HepG2 (cell line): ENCODE measurements around the gene PTPRE. TPM values are rescaled to one million over a fixed set of nuclear protein-coding genes. Genes with fewer than 3 reads are reported as not detected.

ENCODE experiments used
- ATAC-seq: fragments of 200-7000 bp; cut with Tn5 transposase; 3 replicates; pipeline ENCODE4 v1.9.1; 2020; ENCODE audit warnings: mild to moderate bottlenecking, moderate library complexity
- BruUV-seq: library from RNA; stranded (reverse); fragments of 400-500 nt; replicated peaks from 2 replicates; lab custom pipeline; 2021; lab: Mats Ljungman, UMichigan
- CTCF ChIA-PET: fragments of 300-600 bp; formaldehyde crosslinking; extraction: SDS; loops from one replicate; lab custom pipeline; 2021; ENCODE audit warnings: low total read pairs, inconsistent platforms, low intra/inter-chr PET ratio; lab: Yijun Ruan, JAX
- POLR2A ChIA-PET: fragments of 350-600 bp; sonication (Branson Sonifier 250); formaldehyde crosslinking; loops from one replicate; lab custom pipeline; 2020; ENCODE audit warnings: antibody characterized with exemption, inconsistent platforms; lab: Yijun Ruan, JAX
- DNase-seq: peaks from one replicate; pipeline ENCODE4 v3.0.0-alpha.2; 2015; ENCODE audit warnings: low spot score
- FAIRE-seq: peaks from 3 replicates; lab custom pipeline; 2011; peaks lifted over from hg19 to GRCh38; lab: Jason Lieb, UNC
- H2AFZ ChIP-seq: one replicate; pipeline ENCODE4 v1.6.1; 2011; ENCODE audit warnings: low read length, inconsistent platforms
- H3K27ac ChIP-seq: fragments of 300-600 bp; 3 replicates; pipeline ENCODE4 v1.8.0; 2011; ENCODE audit warnings: mixed run types, mild to moderate bottlenecking, mixed read lengths, low read length, inconsistent platforms; ENCODE audit not compliant: insufficient read depth; ENCODE audit errors: extremely low read length
- H3K27me3 ChIP-seq, 2 experiments: fragments of 200-600 bp in 1 of 2; 2 replicates in 1 of 2; 3 replicates in 1 of 2; pipeline versions ENCODE4 v1.6.0 to v1.8.0; 2011; ENCODE audit warnings: low read length in 2 of 2, mild to moderate bottlenecking in 2 of 2, moderate library complexity in 2 of 2, inconsistent platforms in 1 of 2; ENCODE audit not compliant: insufficient read depth in 2 of 2, control insufficient read depth in 1 of 2
- H3K36me3 ChIP-seq, 2 experiments: fragments of 200-600 bp in 1 of 2; replicated peaks in 1 of 2; 2 replicates in 1 of 2; 3 replicates in 1 of 2; pipeline versions ENCODE4 v1.5.1 to v1.8.0; 2011; ENCODE audit warnings: low read length in 2 of 2, inconsistent platforms in 1 of 2; ENCODE audit not compliant: insufficient read depth in 2 of 2, control insufficient read depth in 1 of 2
- H3K4me1 ChIP-seq: 2 replicates; pipeline ENCODE4 v1.5.1; 2012; ENCODE audit warnings: low read length, inconsistent platforms; ENCODE audit not compliant: insufficient read depth
- H3K4me2 ChIP-seq: 2 replicates; pipeline ENCODE4 v1.6.0; 2011; ENCODE audit warnings: low read depth, low read length, inconsistent platforms
- H3K4me3 ChIP-seq, 3 experiments: fragments of 200-600 bp in 1 of 3; sonication (generic), shearing (Covaris generic) in 1 of 3; replicated peaks in 1 of 3; 2 replicates each; pipeline ENCODE4 v1.5.1; 2011 to 2016; ENCODE audit warnings: low read length in 3 of 3, inconsistent platforms in 2 of 3, low read depth in 2 of 3, mild to moderate bottlenecking in 2 of 3, control low read depth in 1 of 3, mixed read lengths in 1 of 3; ENCODE audit not compliant: insufficient read depth in 1 of 3
- H3K79me2 ChIP-seq: one replicate; pipeline ENCODE4 v1.6.1; 2011; ENCODE audit warnings: low read length, inconsistent platforms; ENCODE audit not compliant: insufficient read depth
- H3K9ac ChIP-seq: 2 replicates; pipeline ENCODE4 v1.6.0; 2011; ENCODE audit warnings: mild to moderate bottlenecking, low read depth, low read length, inconsistent platforms; ENCODE audit not compliant: insufficient read depth
- H3K9me3 ChIP-seq: 2 replicates; pipeline ENCODE4 v1.5.1; 2012; ENCODE audit warnings: mild to moderate bottlenecking, low read length
- H4K20me1 ChIP-seq: 2 replicates; pipeline ENCODE4 v1.6.0; 2011; ENCODE audit warnings: inconsistent platforms, mild to moderate bottlenecking, low read length, moderate library complexity; ENCODE audit not compliant: insufficient read depth
- AFF4 ChIP-seq: sonication (generic); formaldehyde crosslinking; IDR thresholded peaks from 2 replicates; pipeline ENCODE4 v1.4.0; 2020; ENCODE audit warnings: missing genetic modification reagents
- CENPBD1 ChIP-seq: sonication (generic); formaldehyde crosslinking; IDR thresholded peaks from 2 replicates; pipeline ENCODE4 v1.8.0; 2022; ENCODE audit warnings: missing genetic modification reagents, low read depth, mild to moderate bottlenecking, borderline replicate concordance
- ETV5 ChIP-seq: IDR thresholded peaks from 2 replicates; pipeline ENCODE4 v1.6.1; 2018; ENCODE audit warnings: missing biosample characterization, missing genetic modification reagents, inconsistent platforms, borderline replicate concordance
- EZH2 ChIP-seq: conservative IDR thresholded peaks from 2 replicates; pipeline ENCODE4 v1.6.1; 2012; ENCODE audit warnings: mild to moderate bottlenecking, low read depth, low read length, moderate library complexity
- STAG1 ChIP-seq: sonication (generic); formaldehyde crosslinking; IDR thresholded peaks from 2 replicates; pipeline ENCODE4 v1.4.0; 2020; ENCODE audit warnings: missing genetic modification reagents
- ZMYM4 ChIP-seq: sonication (generic); formaldehyde crosslinking; IDR thresholded peaks from 2 replicates; pipeline ENCODE4 v1.8.1; 2023; ENCODE audit warnings: mild to moderate bottlenecking, missing genetic modification reagents
- WGBS: methylation state at CpG from one replicate; pipeline ENCODE4 v1.1.6; 2017; ENCODE audit warnings: low lambda C conversion rate; 5-methylcytosine and 5-hydroxymethylcytosine counted together
- in situ Hi-C: cut with HindIII; loops from 2 replicates; pipeline ENCODE4 v1.10.0; 2017; ENCODE audit warnings: low pct_unique_long_range_greater_than_20kb; ENCODE audit not compliant: extremely low pct_ligation_motif_present
- intact Hi-C: fragments of 100-400 bp; cut with micrococcal nuclease; formaldehyde crosslinking; loops from one replicate; pipeline ENCODE4 v1.10.0; 2022; ENCODE audit not compliant: unreplicated experiment
- polyA plus RNA-seq, 8 experiments: library from polyadenylated mRNA; depleted of rRNA in 3 of 8; stranded (reverse) in 7 of 8; unstranded in 1 of 8; fragments of >200 nt; fragmentation: Illumina TruSeq in 4 of 8; extraction: Trizol in 4 of 8; gene quantifications; 2 replicates each; pipeline versions ENCODE4 v1.2.1 to v1.2.3, GENCODE V29; 2011 to 2016; ENCODE audit warnings: low read depth in 4 of 8, missing spikeins in 1 of 8, mixed read lengths in 1 of 8; ENCODE audit not compliant: insufficient read depth in 1 of 8
- total RNA-seq, 5 experiments: library from RNA; depleted of rRNA; stranded (reverse); fragments of >200 nt; fragmentation: Illumina TruSeq; extraction: Trizol; gene quantifications; 2 replicates each; pipeline ENCODE4 v1.2.3, GENCODE V29; 2016; ENCODE audit warnings: low read depth in 1 of 5
- TF ChIP-seq, protein P1 (sequence below): sonication (generic); formaldehyde crosslinking; IDR thresholded peaks from 2 replicates; pipeline ENCODE4 v1.4.0; 2020; ENCODE audit warnings: missing genetic modification reagents

PTPRE gene
- total and polyA plus RNA-seq, 2 of the 13 experiments (the other 11 are each of a cell fraction or from before 2014, with no cell fraction given): 0.01 to 0.02 TPM

DNA sequence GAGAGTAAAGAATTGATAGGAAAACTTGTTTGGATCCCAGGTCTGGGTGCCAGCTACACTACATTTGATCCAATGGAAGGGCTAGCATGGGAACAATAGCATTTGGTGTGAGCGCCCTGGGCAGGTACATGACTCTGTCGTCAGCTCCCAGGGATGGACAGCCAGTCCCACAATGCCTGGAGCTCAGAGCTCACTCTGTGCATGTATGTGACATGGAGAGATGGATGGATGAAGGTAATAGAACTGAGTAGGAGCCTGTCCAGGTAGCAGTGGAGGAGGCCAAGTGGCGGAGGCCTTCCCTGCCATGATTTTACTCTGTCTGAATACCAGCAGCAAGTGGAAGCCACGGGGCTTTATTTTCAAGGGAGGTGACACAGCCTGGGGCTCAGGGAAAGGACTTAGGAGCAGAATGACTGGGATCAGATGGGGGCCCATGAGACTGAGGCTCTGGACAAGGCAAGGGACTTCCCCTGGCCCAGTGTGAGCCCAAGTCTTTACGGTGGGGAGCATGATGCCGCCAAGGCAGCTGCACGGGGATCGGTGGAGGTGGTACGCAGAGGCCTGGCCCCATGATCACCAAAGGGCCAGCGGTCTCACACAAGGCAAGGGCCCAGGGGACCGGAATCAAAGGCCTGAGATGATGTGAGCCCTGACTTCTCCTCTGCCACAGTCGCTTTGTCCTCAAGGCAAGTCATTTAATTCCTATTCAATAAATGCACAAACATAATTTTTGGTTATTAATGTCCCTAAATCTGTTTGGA, 5.9 kb downstream of the PTPRE start:
- TF ChIP-seq STAG1 (CRISPR knock-in tag) (no peak), ZMYM4 (no peak), EZH2 (no peak), ETV5 (no peak), AFF4 (no peak), CENPBD1 (CRISPR knock-in tag) (no peak)
- TF ChIP-seq, protein P1, sequence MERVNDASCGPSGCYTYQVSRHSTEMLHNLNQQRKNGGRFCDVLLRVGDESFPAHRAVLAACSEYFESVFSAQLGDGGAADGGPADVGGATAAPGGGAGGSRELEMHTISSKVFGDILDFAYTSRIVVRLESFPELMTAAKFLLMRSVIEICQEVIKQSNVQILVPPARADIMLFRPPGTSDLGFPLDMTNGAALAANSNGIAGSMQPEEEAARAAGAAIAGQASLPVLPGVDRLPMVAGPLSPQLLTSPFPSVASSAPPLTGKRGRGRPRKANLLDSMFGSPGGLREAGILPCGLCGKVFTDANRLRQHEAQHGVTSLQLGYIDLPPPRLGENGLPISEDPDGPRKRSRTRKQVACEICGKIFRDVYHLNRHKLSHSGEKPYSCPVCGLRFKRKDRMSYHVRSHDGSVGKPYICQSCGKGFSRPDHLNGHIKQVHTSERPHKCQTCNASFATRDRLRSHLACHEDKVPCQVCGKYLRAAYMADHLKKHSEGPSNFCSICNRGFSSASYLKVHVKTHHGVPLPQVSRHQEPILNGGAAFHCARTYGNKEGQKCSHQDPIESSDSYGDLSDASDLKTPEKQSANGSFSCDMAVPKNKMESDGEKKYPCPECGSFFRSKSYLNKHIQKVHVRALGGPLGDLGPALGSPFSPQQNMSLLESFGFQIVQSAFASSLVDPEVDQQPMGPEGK: no peak
- in situ Hi-C loops (loop anchor here (5.0 kb wide), 1 partner anchor 100 kb away; no protein-coding TSS in a partner anchor), intact Hi-C loops (no loop called here)
- no peak for FAIRE-seq
- no peak for ATAC-seq
- Histone ChIP-seq H3K27ac (no peak overlapping the region), H2AFZ (no peak overlapping the region), H3K9me3 (no peaks in the 10 kb centered on the region), H3K9ac (no peak overlapping the region), H3K36me3 (no peaks in the 10 kb centered on the region), H4K20me1 (no peaks in the 10 kb centered on the region), H3K27me3 (peaks cover 1 to 33% of the 10 kb centered on the region in 2 experiments; a peak in 3 of 5 replicates), H3K4me1 (no peaks in the 10 kb centered on the region), H3K4me2 (no peak overlapping the region), H3K4me3 (no peak overlapping the region), H3K79me2 (no peaks in the 10 kb centered on the region)
- ChIA-PET POLR2A (no interaction called here), CTCF (no interaction called here)
- BruUV-seq: no TSS peak
- WGBS: 21% methylated on average over 6 of the region's 12 CpGs
- DNase-seq: no peak
